GM12801 (cell line): Measurements from ENCODE around the gene CAMTA1.

Source experiments
- CTCF ChIP-seq: IDR thresholded peaks from one replicate; pipeline ENCODE4 v1.5.1; 2011; ENCODE audit warnings: control low read depth; ENCODE audit not compliant: insufficient read length; ENCODE audit errors: extremely low read depth

Gene CAMTA1

GRCh38 chr1:7207875-7208646 is 422.8 kb downstream of the CAMTA1 start:
- TF ChIP-seq CTCF = no peak

- no peak for TF ChIP-seq CTCF
These were observed 423.5 kb downstream of the CAMTA1 start for GRCh38 chr1:7208647-7209180.

GRCh38 chr1:7209336-7209735 is 424.1 kb downstream of the CAMTA1 start:
- no peak for TF ChIP-seq CTCF

- TF ChIP-seq CTCF = no peak
These were observed 433.1 kb downstream of the CAMTA1 start for GRCh38 chr1:7218210-7218832.

- no peak for TF ChIP-seq CTCF
These were observed 433.8 kb downstream of the CAMTA1 start for GRCh38 chr1:7219031-7219430.

- no peak for TF ChIP-seq CTCF
These were observed 434.8 kb downstream of the CAMTA1 start for GRCh38 chr1:7220007-7220406.

- no peak for TF ChIP-seq CTCF
These were observed 435.5 kb downstream of the CAMTA1 start for GRCh38 chr1:7220712-7221252.
